GM18519 (cell line): Measurements from ENCODE around the gene TCOF1.

Experiments
- ATAC-seq: cut with Tn5 transposase; IDR thresholded peaks from one replicate; pipeline ENCODE4 v1.9.1; 2021; ENCODE audit warnings: mild to moderate bottlenecking, moderate library complexity; ENCODE audit not compliant: unreplicated experiment, low FRiP score

TCOF1 gene

GRCh38 chr5:150446583-150446982 is 89.1 kb downstream of the TCOF1 start:
- no peak for ATAC-seq

- no peak for ATAC-seq
Measured at GRCh38 chr5:150447188-150447587, 89.7 kb downstream of the TCOF1 start.

GRCh38 chr5:150448334-150448733 is 90.8 kb downstream of the TCOF1 start:
- ATAC-seq = no peak

GRCh38 chr5:150448952-150449516 is 91.5 kb downstream of the TCOF1 start:
- ATAC-seq = no peak
